Measurements from ENCODE around the gene B3GNT8.
"Not testable (repeated sequence)": the region's sequence is repeated elsewhere in the genome, so short reads cannot be mapped to it uniquely, and the experiment has no call there.

The B3GNT8 gene

GRCh38 chr19:41435936-41436673 is 8.9 kb upstream of the B3GNT8 start:
- DNase-seq: no peak

GRCh38 chr19:41435376-41435775 is 8.2 kb upstream of the B3GNT8 start:
- DNase-seq: not testable (repeated sequence)

- no peak for DNase-seq
Measured at GRCh38 chr19:41434450-41434849, 7.3 kb upstream of the B3GNT8 start.

GRCh38 chr19:41433171-41433570 is 6.0 kb upstream of the B3GNT8 start:
- DNase-seq: no peak

GRCh38 chr19:41431426-41432386 is 4.5 kb upstream of the B3GNT8 start:
- DNase-seq: no peak

GRCh38 chr19:41430922-41431321 is 3.7 kb upstream of the B3GNT8 start:
- DNase-seq: no peak

GRCh38 chr19:41428481-41428859 is 1.3 kb upstream of the B3GNT8 start:
- DNase-seq: no peak

- DNase-seq: no peak
Measured at GRCh38 chr19:41427647-41428480, 690 bp upstream of the B3GNT8 start.

- DNase-seq: no peak
Measured at GRCh38 chr19:41426116-41426841, 895 bp downstream of the B3GNT8 start.

- no peak for DNase-seq
Measured at GRCh38 chr19:41425174-41426115, 1.7 kb downstream of the B3GNT8 start.

GRCh38 chr19:41424335-41425173 is 2.6 kb downstream of the B3GNT8 start:
- no peak for DNase-seq

- no peak for DNase-seq
Measured at GRCh38 chr19:41422955-41423354, 4.2 kb downstream of the B3GNT8 start.

- no peak for DNase-seq
Measured at GRCh38 chr19:41422456-41422855, 4.7 kb downstream of the B3GNT8 start.

GRCh38 chr19:41421973-41422372 is 5.2 kb downstream of the B3GNT8 start:
- no peak for DNase-seq

GRCh38 chr19:41421314-41421713 is 5.9 kb downstream of the B3GNT8 start:
- DNase-seq: no peak

GRCh38 chr19:41420101-41420880 is 6.9 kb downstream of the B3GNT8 start:
- no peak for DNase-seq

- no peak for DNase-seq
Measured at GRCh38 chr19:41416194-41416674, 10.9 kb downstream of the B3GNT8 start.

- DNase-seq: no peak
Measured at GRCh38 chr19:41415154-41415571, 12.0 kb downstream of the B3GNT8 start.

GRCh38 chr19:41414461-41414860 is 12.7 kb downstream of the B3GNT8 start:
- DNase-seq: no peak

Data from NCI-H1048 (cell line).